Activated CD4-positive, alpha-beta T cell treated with anti-CD3 and anti-CD28 coated beads for 1 hour (primary cell): Measurements from ENCODE around the gene ZNF530.

ENCODE experiments used
- DNase-seq: peaks from one replicate; pipeline ENCODE4 v3.0.0-alpha.2; 2020

Gene ZNF530

DNA sequence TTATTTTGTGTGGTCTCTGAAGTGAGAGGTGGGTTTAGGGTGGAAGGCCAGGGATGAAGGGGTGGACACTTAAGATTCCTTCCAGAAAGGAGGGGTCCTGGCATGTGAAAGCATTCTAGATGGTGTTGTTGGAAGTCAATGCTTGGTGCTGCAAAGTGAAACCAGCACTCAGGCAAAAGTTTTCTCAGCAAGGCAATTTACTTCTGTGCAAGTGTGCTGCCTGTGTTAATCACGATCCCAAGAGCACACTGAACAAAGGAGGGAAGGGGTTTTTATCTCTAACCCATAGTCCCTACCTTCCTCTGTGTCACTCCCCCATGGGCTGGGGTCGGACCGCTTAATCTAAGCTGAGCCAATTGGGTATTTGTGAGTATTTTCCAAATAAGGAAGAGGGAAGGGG lies 15.7 kb downstream of the ZNF530 start:
- no peak for DNase-seq

DNA sequence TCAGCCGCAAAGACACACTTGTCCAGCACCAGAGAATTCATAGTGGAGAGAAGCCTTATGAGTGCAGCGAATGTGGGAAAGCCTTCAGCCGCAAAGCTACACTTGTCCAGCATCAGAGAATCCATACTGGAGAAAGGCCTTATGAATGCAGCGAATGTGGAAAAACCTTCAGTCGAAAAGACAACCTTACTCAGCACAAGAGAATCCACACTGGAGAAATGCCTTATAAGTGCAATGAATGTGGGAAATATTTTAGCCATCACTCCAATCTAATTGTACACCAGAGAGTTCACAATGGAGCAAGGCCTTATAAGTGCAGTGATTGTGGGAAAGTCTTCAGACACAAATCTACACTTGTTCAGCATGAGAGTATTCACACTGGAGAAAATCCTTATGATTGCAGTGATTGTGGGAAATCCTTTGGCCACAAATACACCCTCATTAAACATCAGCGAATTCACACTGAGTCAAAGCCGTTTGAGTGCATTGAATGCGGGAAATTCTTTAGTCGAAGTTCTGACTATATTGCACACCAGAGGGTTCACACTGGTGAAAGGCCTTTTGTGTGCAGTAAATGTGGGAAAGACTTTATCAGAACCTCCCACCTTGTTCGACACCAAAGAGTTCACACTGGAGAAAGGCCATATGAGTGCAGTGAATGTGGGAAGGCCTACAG lies 21.1 kb downstream of the ZNF530 start:
- DNase-seq, result no peak

DNA sequence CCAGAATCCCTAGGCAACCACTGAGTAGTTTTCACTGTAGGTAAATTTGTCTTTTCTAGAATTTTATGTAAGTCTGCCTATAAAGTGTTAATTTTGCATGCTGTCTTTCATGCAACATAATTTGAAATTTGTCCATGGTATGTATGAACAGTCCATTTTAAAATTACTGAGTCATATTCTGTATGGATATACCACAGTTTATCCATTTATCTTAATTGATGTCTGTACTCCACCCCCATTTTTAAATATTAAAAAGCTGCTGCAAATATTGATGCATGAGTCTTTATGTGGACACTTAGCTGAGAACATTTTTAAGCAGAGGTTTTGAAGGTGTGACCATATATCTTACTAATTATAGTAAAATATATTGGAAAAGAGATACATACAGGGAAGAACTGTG lies 23.4 kb downstream of the ZNF530 start:
- no peak for DNase-seq

DNA sequence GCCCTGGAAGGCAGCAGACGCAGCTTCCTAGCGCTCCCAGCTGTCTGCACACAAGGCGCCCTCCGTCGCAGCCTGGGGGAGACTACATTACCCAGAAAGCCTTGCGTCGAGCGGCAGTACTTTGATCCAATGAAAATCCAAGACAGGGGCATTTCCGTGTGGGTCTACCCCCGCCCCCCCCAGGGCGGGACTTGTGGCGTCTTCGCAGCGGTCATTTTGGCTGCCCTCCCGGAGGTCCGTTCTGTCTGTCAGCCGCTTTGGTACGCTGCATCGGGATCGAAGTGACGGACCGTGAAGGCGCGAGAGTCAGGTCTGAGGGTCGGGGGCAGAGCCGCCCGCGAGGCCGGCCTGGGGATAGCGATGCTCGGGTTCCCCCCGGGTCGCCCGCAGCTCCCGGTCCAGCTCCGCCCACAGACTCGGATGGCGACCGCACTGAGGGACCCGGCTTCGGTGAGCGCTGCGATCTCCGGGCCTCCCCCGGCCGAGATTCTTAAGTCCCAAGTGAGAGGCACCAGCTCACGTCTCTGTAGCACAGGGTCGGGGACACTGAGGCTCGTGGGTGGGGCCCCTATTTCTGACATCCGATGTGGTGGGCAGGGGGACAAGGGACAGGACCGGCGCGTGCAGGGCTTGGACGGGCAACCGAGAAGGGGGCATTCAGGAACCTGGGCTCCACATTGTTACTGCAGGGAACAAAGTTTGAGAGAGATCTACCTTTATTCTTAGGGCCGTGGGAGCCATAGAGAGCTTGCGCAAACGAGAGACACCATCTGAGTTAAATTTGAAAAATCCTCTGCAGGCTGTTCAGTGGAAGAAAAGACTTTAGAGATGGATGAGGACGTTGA lies 33.5 kb downstream of the ZNF530 start, which contains the start of gene ZNF211:
Gene ZNF211 (plus strand): TSS at position 182 of the 845 bp plus-strand sequence. CDS start 179 bp downstream, at position 361.
- DNase-seq, result peak; percentile 80

DNA sequence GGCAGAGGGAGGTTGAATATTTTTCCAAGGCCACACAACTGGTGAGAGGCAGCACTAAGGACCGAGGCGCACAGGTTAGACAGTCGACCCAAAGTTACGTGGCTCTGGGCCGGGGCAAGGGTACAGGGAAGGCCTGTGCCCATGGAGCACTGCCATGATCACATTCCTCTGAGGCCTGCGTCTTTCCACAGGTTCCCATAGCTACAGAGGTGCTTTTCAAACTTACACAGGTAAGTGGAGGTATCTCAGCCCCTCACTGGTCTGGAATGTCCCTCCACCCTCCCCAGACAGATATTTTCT lies 34.1 kb downstream of the ZNF530 start:
- DNase-seq, result no peak

DNA sequence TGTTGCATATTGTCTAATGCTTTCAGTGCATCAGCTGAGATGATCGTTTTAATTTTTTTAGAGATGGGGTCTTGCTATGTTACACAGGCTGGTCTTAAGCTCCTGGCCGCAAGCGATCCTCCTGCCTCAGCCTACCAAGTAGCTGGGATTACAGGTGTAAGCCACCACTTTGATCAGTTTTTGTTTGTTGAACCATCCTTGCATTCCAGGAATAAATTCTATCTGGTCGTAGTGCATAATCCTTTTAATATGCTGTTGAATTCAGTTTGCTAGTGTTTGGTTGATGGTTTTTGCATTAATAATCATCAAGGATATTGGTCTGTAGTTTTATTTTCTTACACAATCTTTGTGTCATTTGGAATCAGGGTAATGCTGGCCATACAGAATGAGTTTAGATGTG lies 37.7 kb downstream of the ZNF530 start:
- DNase-seq, result no peak

DNA sequence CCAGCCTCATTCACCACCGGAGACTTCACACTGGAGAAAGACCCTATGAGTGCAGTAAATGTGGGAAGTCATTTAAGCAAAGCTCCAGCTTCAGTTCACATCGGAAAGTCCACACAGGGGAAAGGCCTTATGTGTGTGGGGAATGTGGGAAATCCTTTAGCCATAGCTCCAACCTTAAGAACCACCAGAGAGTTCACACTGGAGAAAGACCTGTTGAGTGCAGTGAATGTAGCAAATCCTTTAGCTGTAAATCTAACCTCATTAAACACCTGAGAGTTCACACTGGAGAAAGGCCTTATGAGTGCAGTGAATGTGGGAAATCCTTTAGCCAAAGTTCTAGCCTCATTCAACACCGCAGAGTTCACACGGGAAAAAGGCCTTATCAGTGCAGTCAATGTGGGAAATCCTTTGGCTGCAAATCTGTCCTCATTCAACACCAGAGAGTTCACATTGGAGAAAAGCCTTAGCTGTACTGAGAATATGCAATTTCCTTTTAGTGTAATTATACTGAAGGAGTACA lies 42.1 kb downstream of the ZNF530 start:
- DNase-seq, result no peak

DNA sequence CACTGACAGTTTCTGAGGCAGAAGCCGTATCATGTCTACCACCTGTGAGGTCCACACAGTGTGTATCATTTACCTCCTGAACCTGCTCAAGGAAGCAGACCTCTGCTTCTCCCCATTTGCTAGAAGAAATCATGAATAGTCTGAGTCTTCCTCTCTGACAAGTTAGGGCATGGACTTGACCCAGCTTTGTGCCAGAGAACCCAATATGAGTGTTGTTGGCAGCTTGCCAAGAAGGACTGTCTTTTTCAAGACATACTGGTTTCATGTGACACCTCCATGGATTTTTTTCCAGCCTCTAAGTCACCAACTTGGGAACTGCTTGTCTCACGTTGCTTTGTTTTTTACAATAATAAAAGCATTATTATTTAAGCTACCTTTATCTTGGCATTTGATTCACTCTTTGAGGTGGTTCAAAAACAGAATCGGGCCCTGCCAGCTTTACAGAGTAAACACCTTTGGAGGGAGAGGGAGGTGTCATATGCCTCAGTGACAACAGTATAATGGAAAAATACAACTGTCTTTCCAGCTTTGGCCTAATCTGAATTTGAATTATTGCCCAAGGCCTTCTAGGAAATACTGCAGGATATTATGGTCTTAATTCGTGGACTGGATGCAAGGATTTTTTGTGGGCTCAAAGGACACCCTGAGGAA lies 42.8 kb downstream of the ZNF530 start:
- DNase-seq, result no peak

DNA sequence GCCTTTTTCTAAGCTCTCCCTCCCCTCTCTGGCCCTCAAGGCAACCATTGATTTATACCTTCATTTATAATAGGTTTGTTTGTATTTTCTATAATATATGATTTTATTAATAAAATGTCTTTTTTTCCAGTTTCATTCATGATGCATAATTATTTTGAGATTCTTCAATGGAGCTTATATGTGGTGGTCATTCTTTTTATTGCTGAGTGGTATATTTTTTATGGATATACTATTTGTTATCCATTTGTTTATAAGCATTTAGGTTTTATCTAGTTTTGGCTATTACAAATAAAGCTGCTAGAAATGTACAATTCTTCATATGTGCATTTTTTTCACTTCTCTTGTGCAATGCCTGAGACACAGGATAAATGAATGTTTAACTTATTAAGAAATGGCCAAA lies 44.0 kb downstream of the ZNF530 start:
- no peak for DNase-seq

DNA sequence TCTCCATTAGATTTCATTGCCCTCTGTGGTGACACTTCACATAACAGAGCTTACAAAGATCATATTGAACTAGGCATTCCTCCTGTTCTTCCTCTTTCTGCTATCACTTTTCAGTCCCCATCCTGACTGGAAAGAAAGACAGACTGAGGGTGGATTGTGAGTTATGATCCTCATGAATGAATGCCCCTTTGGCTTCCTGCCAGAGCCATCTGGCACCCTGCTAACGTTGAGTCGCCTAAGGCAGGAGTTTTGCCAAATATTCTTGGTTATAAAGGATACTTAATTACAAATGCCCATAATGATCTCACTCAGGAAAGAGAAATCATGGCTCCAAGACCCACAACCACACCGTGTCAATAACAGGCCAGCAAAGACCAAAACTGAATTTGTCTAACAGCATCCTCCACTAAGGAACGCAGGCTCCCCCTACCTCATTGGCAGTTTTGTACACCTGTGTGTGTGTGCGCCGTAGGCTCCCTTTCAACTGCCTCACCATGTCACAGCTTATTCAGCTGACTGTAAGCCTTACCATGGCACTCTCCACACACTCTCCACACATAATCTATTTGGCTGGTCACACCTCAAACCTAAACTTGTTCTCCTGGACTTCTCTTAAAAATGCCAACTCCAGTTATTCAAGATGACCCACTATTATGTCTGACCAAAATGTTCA lies 48.8 kb downstream of the ZNF530 start:
- DNase-seq, result no peak

DNA sequence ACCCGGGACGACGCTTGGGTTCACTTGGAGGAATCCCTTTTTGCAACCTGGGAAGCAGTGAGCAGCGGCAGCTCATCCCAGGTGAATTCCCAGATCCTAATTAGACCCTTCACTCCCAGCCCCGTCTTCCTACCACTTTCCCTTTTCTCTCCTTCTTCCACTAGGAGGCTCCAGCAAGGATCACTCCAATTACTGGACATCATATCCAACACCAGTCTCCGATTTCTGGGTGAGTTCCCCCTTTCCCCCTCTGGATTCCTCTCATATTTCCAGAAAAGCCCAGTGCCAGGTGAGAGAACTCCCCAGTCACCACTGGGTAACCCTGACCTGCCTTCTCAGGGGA lies 51.9 kb downstream of the ZNF530 start:
- no peak for DNase-seq

DNA sequence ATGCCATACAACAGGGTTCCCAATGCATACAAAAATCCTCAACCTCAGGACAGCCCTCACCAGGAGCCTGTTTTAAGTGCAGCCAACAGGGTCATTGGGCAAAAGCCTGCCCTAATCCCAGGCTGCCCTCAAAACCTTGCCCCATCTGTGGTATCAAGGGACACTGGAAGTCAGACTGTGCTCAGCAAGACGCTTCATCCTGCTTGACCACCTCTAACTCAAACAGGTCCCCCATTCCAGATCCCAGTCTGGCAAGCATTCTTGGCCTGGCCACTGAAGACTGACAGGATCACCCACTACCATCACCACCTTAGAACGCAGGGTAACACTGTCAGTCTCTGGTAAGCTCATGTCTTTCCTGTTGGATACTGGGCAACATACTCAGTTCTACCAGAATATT lies 54.0 kb downstream of the ZNF530 start:
- no peak for DNase-seq

DNA sequence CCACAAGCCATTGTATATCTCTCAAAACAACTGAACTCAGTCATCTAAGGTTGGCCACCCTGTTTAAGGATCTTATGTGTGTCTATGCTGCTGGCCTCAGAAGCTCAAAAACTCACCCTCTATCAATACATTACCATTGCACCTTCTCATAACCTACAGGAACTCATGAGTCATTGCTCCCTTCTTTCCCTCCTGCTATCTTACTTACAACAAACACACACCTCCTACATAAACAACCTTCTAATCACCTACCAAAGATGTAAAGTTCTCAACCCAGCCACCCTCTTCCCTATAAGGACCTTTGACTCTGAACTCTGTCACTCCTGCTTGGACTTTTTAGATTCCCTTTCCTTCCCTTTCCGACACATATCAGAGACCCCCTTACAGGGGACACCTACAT lies 55.8 kb downstream of the ZNF530 start:
- no peak for DNase-seq

DNA sequence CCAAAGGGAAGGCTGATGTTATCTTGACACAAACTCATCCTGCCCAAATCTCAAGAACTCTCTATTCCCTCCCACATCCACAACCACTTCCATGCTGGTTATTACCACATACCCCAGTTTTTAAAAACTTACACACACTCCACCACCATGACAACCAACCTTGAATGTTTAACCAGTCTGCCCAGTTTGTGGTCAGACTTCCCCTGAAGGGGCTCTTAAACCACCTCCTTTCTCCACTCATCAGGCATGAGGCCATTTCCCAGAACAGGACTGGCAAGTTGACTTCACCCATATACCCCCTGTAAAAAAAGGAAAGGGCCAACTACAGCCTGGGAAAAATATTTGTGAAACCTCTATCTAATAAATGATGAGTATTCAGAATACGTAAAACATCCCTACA lies 56.7 kb downstream of the ZNF530 start:
- DNase-seq, result no peak
